H1 (cell line): ENCODE measurements around the gene CTSH.

ENCODE experiments used
- ATF3 ChIP-seq: IDR thresholded peaks from 2 replicates; pipeline ENCODE4 v1.6.1; 2011; ENCODE audit warnings: low read depth, mild to moderate bottlenecking, low read length; ENCODE audit not compliant: insufficient read depth
- BCL11A ChIP-seq, 2 experiments: IDR thresholded peaks; one replicate each; pipeline ENCODE4 v1.6.1; 2011; ENCODE audit warnings: low read depth in 2 of 2, low read length in 2 of 2, mild to moderate bottlenecking in 2 of 2
- BRCA1 ChIP-seq: IDR thresholded peaks from 2 replicates; pipeline ENCODE4 v1.6.1; 2012; ENCODE audit warnings: low read depth, low read length, improper control_type of control experiment
- CTCF ChIP-seq, 3 experiments: IDR thresholded peaks; 1 replicate in 2 of 3; 2 replicates in 1 of 3; pipeline versions ENCODE4 v1.5.1 to v1.6.1; 2011; ENCODE audit warnings: low read length in 3 of 3, mild to moderate bottlenecking in 3 of 3, inconsistent platforms in 2 of 3, low read depth in 1 of 3, moderate library complexity in 1 of 3; ENCODE audit not compliant: insufficient read depth in 1 of 3; ENCODE audit errors: control extremely low read depth in 1 of 3
- EZH2 ChIP-seq: fragments of 200-600 bp; sonication (generic); IDR thresholded peaks from 2 replicates; pipeline ENCODE4 v1.7.1; 2012; ENCODE audit warnings: low read depth, mild to moderate bottlenecking, moderate library complexity, low read length, inconsistent platforms; ENCODE audit not compliant: severe bottlenecking
- MAFK ChIP-seq: IDR thresholded peaks from 2 replicates; pipeline ENCODE4 v1.6.1; 2012; ENCODE audit warnings: low read depth, mild to moderate bottlenecking, improper control_type of control experiment, low read length
- MAX ChIP-seq: IDR thresholded peaks from 2 replicates; pipeline ENCODE4 v1.6.1; 2012; ENCODE audit warnings: inconsistent platforms

- no peak for TF ChIP-seq CTCF (IDR thresholded peaks at IDR 0.05; ENCODE audit: control extremely low read depth in 1 of 3, insufficient read depth in 1 of 3, low read depth in 1 of 3, low read length in 3 of 3)
- TF ChIP-seq EZH2, result no peak
- no peak for TF ChIP-seq MAX
- no peak for TF ChIP-seq BRCA1
- TF ChIP-seq BCL11A (IDR thresholded peaks at IDR 0.05; ENCODE audit: low read depth in 2 of 2, low read length in 2 of 2), result no peak
- no peak for TF ChIP-seq ATF3
- no peak for TF ChIP-seq MAFK
These were observed 28.8 kb downstream of the CTSH start for GRCh38 chr15:78916088-78916487.
